ENCODE measurements around the gene SOX5. TPM values are rescaled to one million over a fixed set of nuclear protein-coding genes. Genes with fewer than 3 reads are reported as not detected.

Gene SOX5
- total RNA-seq, 1 experiment from 2014 or later = not detected

DNA sequence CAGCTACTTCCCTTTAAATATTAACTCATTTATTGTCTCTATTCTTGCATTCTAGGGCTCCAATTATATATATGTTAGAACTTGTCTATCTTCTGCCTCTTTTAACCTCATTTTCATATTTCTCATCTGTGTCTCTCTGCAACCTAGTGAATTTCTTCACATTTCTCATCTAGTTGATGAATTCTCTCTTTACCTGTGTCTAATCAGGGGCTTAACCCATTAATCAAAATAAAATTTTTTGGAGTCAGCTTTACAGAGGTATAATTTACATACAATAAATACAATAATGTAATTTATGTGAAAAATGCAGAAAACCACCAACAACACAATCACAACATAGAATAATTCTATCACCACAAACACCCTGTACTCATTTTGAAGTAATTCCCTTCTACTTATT lies 255.2 kb downstream of the SOX5 start:
- Mint-ChIP-seq H3K4me1 (ENCODE audit: low read depth, unreplicated experiment) (no peaks in the 10 kb centered on the region), H3K27ac (ENCODE audit: unreplicated experiment) (no peak overlapping the region), H3K9me3 (ENCODE audit: low read depth, unreplicated experiment) (peaks cover 3% of the 10 kb centered on the region), H3K4me3 (ENCODE audit: low read depth, unreplicated experiment) (no peak overlapping the region), H3K36me3 (ENCODE audit: insufficient read depth, unreplicated experiment) (no peaks in the 10 kb centered on the region), H3K27me3 (ENCODE audit: unreplicated experiment) (no peaks in the 10 kb centered on the region)
- TF ChIP-seq, protein P1, sequence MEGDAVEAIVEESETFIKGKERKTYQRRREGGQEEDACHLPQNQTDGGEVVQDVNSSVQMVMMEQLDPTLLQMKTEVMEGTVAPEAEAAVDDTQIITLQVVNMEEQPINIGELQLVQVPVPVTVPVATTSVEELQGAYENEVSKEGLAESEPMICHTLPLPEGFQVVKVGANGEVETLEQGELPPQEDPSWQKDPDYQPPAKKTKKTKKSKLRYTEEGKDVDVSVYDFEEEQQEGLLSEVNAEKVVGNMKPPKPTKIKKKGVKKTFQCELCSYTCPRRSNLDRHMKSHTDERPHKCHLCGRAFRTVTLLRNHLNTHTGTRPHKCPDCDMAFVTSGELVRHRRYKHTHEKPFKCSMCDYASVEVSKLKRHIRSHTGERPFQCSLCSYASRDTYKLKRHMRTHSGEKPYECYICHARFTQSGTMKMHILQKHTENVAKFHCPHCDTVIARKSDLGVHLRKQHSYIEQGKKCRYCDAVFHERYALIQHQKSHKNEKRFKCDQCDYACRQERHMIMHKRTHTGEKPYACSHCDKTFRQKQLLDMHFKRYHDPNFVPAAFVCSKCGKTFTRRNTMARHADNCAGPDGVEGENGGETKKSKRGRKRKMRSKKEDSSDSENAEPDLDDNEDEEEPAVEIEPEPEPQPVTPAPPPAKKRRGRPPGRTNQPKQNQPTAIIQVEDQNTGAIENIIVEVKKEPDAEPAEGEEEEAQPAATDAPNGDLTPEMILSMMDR (IDR thresholded peaks at IDR 0.05; ENCODE audit: unreplicated experiment) = no peak
- no peak for DNase-seq
- intact Hi-C loops (cut with micrococcal nuclease; ENCODE audit: unreplicated experiment) = no loop called here
- CTCF ChIA-PET = no interaction called here
- BruUV-seq (replicated peaks) = no TSS peak

DNA sequence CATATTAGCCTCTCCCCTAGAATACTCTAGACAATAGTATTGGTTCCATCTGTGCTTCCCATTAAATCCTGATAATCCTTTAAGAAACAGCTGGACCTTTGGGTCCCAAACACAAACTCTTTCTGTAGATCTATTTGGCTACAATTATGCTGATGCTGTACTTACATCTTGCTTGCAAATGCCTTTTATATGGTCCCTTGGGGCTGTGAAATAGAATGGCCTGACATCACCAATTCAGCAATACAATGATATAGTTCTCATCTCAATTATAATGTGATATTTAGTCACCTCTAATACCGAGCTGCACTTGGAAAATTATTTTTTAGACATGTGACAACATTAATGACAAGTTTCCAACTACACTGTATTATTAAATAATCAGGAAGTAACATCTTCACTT lies 261.5 kb downstream of the SOX5 start:
- intact Hi-C loops (cut with micrococcal nuclease; ENCODE audit: unreplicated experiment) = no loop called here
- no peak for DNase-seq
- Mint-ChIP-seq H3K36me3 (ENCODE audit: insufficient read depth, unreplicated experiment) (no peaks in the 10 kb centered on the region), H3K27ac (ENCODE audit: unreplicated experiment) (no peak overlapping the region), H3K4me3 (ENCODE audit: low read depth, unreplicated experiment) (no peak overlapping the region), H3K27me3 (ENCODE audit: unreplicated experiment) (no peaks in the 10 kb centered on the region), H3K9me3 (ENCODE audit: low read depth, unreplicated experiment) (peaks cover 2% of the 10 kb centered on the region), H3K4me1 (ENCODE audit: low read depth, unreplicated experiment) (no peaks in the 10 kb centered on the region)
- CTCF ChIA-PET = no interaction called here
- BruUV-seq (replicated peaks) = no TSS peak
- TF ChIP-seq, protein P1 (IDR thresholded peaks at IDR 0.05; ENCODE audit: unreplicated experiment) = no peak

DNA sequence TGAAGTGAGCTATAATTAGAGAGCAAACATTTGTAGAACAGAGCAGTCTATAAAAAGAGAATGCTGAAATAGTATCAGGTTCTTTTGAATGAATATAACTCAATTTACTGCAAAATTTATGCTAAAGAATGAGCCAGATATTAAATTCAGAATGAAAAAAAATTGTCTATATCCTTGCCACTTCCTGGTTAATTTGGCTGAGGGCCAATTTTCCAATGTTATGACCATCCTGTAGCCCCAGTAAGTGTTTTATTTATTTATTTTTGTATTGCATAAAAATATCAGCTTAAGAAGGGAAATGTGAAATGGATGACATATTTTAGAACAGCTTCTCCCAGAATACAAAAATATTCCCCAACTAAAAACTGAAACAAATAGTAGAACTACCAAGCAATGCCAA lies 263.4 kb downstream of the SOX5 start:
- CTCF ChIA-PET = no interaction called here
- no TSS peak for BruUV-seq (replicated peaks)
- Mint-ChIP-seq H3K27ac (ENCODE audit: unreplicated experiment) (no peak overlapping the region), H3K4me3 (ENCODE audit: low read depth, unreplicated experiment) (no peak overlapping the region), H3K27me3 (ENCODE audit: unreplicated experiment) (no peaks in the 10 kb centered on the region), H3K36me3 (ENCODE audit: insufficient read depth, unreplicated experiment) (no peaks in the 10 kb centered on the region), H3K4me1 (ENCODE audit: low read depth, unreplicated experiment) (no peaks in the 10 kb centered on the region), H3K9me3 (ENCODE audit: low read depth, unreplicated experiment) (peaks cover 2% of the 10 kb centered on the region)
- intact Hi-C loops (cut with micrococcal nuclease; ENCODE audit: unreplicated experiment) = loop anchor here (1.0 kb wide), 1 partner anchor 15 kb away; no protein-coding TSS in a partner anchor
- DNase-seq = no peak
- TF ChIP-seq, protein P1 (IDR thresholded peaks at IDR 0.05; ENCODE audit: unreplicated experiment) = no peak

DNA sequence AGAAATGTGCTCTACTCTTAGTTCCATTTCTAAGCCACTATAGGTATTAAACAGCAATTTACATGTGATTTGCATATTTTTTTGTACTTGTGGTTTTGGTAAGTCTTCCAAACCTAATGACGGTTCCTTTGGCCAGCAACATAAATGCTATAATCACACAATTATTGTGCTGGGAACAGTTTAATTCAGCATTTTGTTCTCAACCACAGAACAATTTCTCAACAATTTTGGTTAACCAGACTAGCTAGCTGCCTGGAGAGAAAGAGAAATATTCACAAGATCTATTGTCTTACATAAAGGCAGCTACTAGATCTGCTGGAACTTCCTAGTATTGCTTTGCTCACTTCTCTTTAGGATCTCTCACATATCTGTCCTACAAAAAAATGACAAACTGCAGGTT lies 265.3 kb downstream of the SOX5 start:
- H3K9me3 Mint-ChIP-seq (ENCODE audit: low read depth, unreplicated experiment) = peaks cover 2% of the 10 kb centered on the region
- no peaks in the 10 kb centered on the region for H3K36me3 Mint-ChIP-seq (ENCODE audit: insufficient read depth, unreplicated experiment)
- no peak overlapping the region for H3K27ac Mint-ChIP-seq (ENCODE audit: unreplicated experiment)
- DNase-seq = no peak
- no peaks in the 10 kb centered on the region for H3K4me1 Mint-ChIP-seq (ENCODE audit: low read depth, unreplicated experiment)
- BruUV-seq (replicated peaks) = no TSS peak
- CTCF ChIA-PET = no interaction called here
- H3K27me3 Mint-ChIP-seq (ENCODE audit: unreplicated experiment) = no peaks in the 10 kb centered on the region
- TF ChIP-seq, protein P1 (IDR thresholded peaks at IDR 0.05; ENCODE audit: unreplicated experiment) = no peak
- no peak overlapping the region for H3K4me3 Mint-ChIP-seq (ENCODE audit: low read depth, unreplicated experiment)
- intact Hi-C loops (cut with micrococcal nuclease; ENCODE audit: unreplicated experiment) = no loop called here
